Neural progenitor cell (in vitro differentiated cells): ENCODE measurements around the gene ARFIP2. TPM values are rescaled to one million over a fixed set of nuclear protein-coding genes. Genes with fewer than 3 reads are reported as not detected.
A peak's percentile ranks its signal among the peaks of the same experiment; 100 is the strongest.

Experiments used
- DNase-seq: peaks from one replicate; pipeline ENCODE4 v3.0.0-alpha.2; 2016; ENCODE audit warnings: low spot score
- H2AFZ ChIP-seq: fragments of 200-600 bp; sonication (generic); replicated peaks from 2 replicates; pipeline ENCODE4 v1.6.1; 2016; ENCODE audit warnings: antibody characterized with exemption
- H3F3A ChIP-seq: fragments of 200-600 bp; sonication (generic); 2 replicates; pipeline ENCODE4 v1.6.1; 2016; ENCODE audit warnings: antibody characterized with exemption, low read depth
- H3K27ac ChIP-seq: fragments of 200-600 bp; sonication (generic); 2 replicates; pipeline ENCODE4 v1.5.1; 2016; ENCODE audit warnings: mild to moderate bottlenecking
- H3K27me3 ChIP-seq: fragments of 200-600 bp; sonication (generic); 2 replicates; pipeline ENCODE4 v1.6.1; 2016; ENCODE audit warnings: mild to moderate bottlenecking, moderate library complexity
- H3K36me3 ChIP-seq: fragments of 200-600 bp; sonication (generic); 2 replicates; pipeline ENCODE4 v1.5.1; 2016
- H3K4me1 ChIP-seq: fragments of 200-600 bp; sonication (generic); 2 replicates; pipeline ENCODE4 v1.6.1; 2016; ENCODE audit warnings: mixed run types
- H3K4me2 ChIP-seq: fragments of 200-600 bp; sonication (generic); 2 replicates; pipeline ENCODE4 v1.6.1; 2016
- H3K4me3 ChIP-seq: fragments of 200-600 bp; sonication (generic); 2 replicates; pipeline ENCODE4 v1.5.1; 2016
- H3K79me2 ChIP-seq: fragments of 200-600 bp; sonication (generic); 2 replicates; pipeline ENCODE4 v1.6.1; 2016; ENCODE audit warnings: low read depth
- H3K9ac ChIP-seq: fragments of 200-600 bp; sonication (generic); 2 replicates; pipeline ENCODE4 v1.6.1; 2016
- H3K9me3 ChIP-seq: fragments of 200-600 bp; sonication (generic); 2 replicates; pipeline ENCODE4 v1.5.1; 2016; ENCODE audit warnings: low read depth
- H4K20me1 ChIP-seq: fragments of 200-600 bp; sonication (generic); 2 replicates; pipeline ENCODE4 v1.6.1; 2016; ENCODE audit warnings: low read depth
- H3K27ac Mint-ChIP-seq: 3 replicates; pipeline ENCODE4 v1.8.0; 2021; ENCODE audit warnings: mixed read lengths
- H3K27me3 Mint-ChIP-seq: 2 replicates; pipeline ENCODE4 v1.8.0; 2022; ENCODE audit warnings: low read depth, mild to moderate bottlenecking, inconsistent platforms, moderate library complexity, mixed read lengths; ENCODE audit not compliant: insufficient read depth
- H3K36me3 Mint-ChIP-seq: 3 replicates; pipeline ENCODE4 v1.8.0; 2021; ENCODE audit warnings: mixed read lengths
- H3K4me1 Mint-ChIP-seq: 3 replicates; pipeline ENCODE4 v1.8.0; 2021; ENCODE audit warnings: mixed read lengths
- H3K4me3 Mint-ChIP-seq: 3 replicates; pipeline ENCODE4 v1.8.0; 2021; ENCODE audit warnings: mild to moderate bottlenecking, moderate library complexity, mixed read lengths
- H3K9me3 Mint-ChIP-seq: 3 replicates; pipeline ENCODE4 v1.8.0; 2020; ENCODE audit warnings: mixed read lengths
- EZH2 ChIP-seq: fragments of 200-600 bp; sonication (generic); IDR thresholded peaks from 2 replicates; pipeline ENCODE4 v1.6.1; 2017; ENCODE audit warnings: antibody characterized with exemption, mild to moderate bottlenecking, moderate library complexity
- EZH2phosphoT487 ChIP-seq: fragments of 200-600 bp; sonication (generic); IDR thresholded peaks from 2 replicates; pipeline ENCODE4 v1.6.1; 2017; ENCODE audit warnings: antibody characterized with exemption
- total RNA-seq: library from RNA; depleted of rRNA; stranded (reverse); fragments of >200 nt; gene quantifications from 2 replicates; pipeline ENCODE4 v1.2.3, GENCODE V29; 2015; ENCODE audit warnings: low replicate concordance
- TF ChIP-seq, protein P1 (sequence below): fragments of 200-600 bp; sonication (generic); IDR thresholded peaks from 2 replicates; pipeline ENCODE4 v1.5.1; 2017; ENCODE audit warnings: antibody characterized with exemption, mild to moderate bottlenecking

Gene ARFIP2
- total RNA-seq, 1 donor from 2014 or later, result 40.2 TPM

DNA sequence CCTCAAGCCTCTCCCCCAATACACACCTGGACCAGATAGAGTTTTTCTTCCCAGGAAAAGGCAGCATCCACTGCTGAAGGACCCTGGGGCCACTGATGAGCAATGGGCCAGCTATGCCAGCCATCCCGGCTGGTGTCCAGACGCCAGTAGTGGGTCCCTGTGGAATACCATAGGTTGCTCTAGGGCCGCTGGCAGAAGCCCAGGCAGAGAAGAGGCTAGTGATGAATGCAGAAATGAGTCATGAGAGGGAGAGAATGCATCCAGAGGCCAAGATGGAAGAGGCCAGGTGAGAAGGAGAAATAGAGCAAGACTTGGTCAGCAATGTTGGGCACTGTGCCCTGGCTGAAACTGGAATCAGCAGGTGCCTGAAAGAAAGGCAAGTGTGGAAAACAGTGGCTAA, 49.3 kb downstream of the ARFIP2 start:
- TF ChIP-seq EZH2, result no peak
- TF ChIP-seq, protein P1, sequence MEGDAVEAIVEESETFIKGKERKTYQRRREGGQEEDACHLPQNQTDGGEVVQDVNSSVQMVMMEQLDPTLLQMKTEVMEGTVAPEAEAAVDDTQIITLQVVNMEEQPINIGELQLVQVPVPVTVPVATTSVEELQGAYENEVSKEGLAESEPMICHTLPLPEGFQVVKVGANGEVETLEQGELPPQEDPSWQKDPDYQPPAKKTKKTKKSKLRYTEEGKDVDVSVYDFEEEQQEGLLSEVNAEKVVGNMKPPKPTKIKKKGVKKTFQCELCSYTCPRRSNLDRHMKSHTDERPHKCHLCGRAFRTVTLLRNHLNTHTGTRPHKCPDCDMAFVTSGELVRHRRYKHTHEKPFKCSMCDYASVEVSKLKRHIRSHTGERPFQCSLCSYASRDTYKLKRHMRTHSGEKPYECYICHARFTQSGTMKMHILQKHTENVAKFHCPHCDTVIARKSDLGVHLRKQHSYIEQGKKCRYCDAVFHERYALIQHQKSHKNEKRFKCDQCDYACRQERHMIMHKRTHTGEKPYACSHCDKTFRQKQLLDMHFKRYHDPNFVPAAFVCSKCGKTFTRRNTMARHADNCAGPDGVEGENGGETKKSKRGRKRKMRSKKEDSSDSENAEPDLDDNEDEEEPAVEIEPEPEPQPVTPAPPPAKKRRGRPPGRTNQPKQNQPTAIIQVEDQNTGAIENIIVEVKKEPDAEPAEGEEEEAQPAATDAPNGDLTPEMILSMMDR, result no peak
- TF ChIP-seq EZH2phosphoT487, result no peak
- no peaks in the 10 kb centered on the region for H3K4me1 Mint-ChIP-seq
- no peaks in the 10 kb centered on the region for H3K27me3 ChIP-seq
- no peak overlapping the region for H3K4me3 Mint-ChIP-seq
- no peaks in the 10 kb centered on the region for H3K79me2 ChIP-seq
- H3F3A ChIP-seq, result no peaks in the 10 kb centered on the region
- no peaks in the 10 kb centered on the region for H3K36me3 ChIP-seq
- no peak overlapping the region for H3K4me3 ChIP-seq
- no peak overlapping the region for H3K27ac ChIP-seq
- no peaks in the 10 kb centered on the region for H4K20me1 ChIP-seq
- no peaks in the 10 kb centered on the region for H3K36me3 Mint-ChIP-seq
- DNase-seq, result no peak
- no peak overlapping the region for H2AFZ ChIP-seq
- H3K27ac Mint-ChIP-seq, result no peak overlapping the region
- peaks cover 3% of the 10 kb centered on the region for H3K4me1 ChIP-seq
- peaks cover 7% of the 10 kb centered on the region for H3K27me3 Mint-ChIP-seq
- no peak overlapping the region for H3K9ac ChIP-seq
- H3K4me2 ChIP-seq, result no peak overlapping the region
- no peaks in the 10 kb centered on the region for H3K9me3 Mint-ChIP-seq
- H3K9me3 ChIP-seq, result no peaks in the 10 kb centered on the region

DNA sequence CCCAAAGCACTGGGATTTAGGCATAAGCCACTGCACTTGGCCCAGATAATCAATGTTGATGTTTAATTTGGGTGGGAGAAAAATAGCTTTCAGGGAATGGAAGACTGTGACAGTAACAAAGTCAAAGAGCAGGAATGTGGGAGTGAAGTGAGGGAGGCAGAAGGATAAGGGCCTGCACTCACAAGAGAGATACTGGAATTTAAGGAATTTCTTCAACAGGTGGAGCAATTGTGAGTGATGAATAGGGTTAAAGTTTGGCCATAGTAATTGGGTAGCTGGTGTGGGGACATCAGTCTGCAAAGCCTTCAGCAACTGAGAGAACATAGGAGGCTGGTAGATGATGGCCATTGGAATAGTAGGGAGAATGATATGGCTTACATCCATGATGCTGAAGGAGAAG, 53.6 kb downstream of the ARFIP2 start:
- Histone ChIP-seq H3K9me3 (no peaks in the 10 kb centered on the region), H3K4me1 (peaks cover 3% of the 10 kb centered on the region), H3F3A (no peaks in the 10 kb centered on the region), H3K27me3 (peaks cover 7% of the 10 kb centered on the region), H4K20me1 (no peaks in the 10 kb centered on the region), H2AFZ (no peak overlapping the region), H3K79me2 (no peaks in the 10 kb centered on the region), H3K4me3 (no peak overlapping the region), H3K9ac (no peak overlapping the region), H3K36me3 (no peaks in the 10 kb centered on the region), H3K4me2 (no peak overlapping the region), H3K27ac (no peak overlapping the region)
- no peak for TF ChIP-seq EZH2
- TF ChIP-seq EZH2phosphoT487, result no peak
- TF ChIP-seq, protein P1, result no peak
- Mint-ChIP-seq H3K4me1 (no peaks in the 10 kb centered on the region), H3K27ac (no peak overlapping the region), H3K27me3 (peaks cover 2% of the 10 kb centered on the region), H3K9me3 (no peaks in the 10 kb centered on the region), H3K4me3 (no peak overlapping the region), H3K36me3 (no peaks in the 10 kb centered on the region)
- peak; percentile 36 for DNase-seq

Other genes starting within 250 kb of the ARFIP2 start
- gene FHIP1B, start 246.7 kb downstream of the ARFIP2 start, total RNA-seq, result 12.0 and 38.7 TPM in 2 replicates
- 0.15 TPM in 1 of 2 replicates, not detected in the other for gene CNGA4, start 242.2 kb downstream of the ARFIP2 start, total RNA-seq
- 8.2 and 14.3 TPM in 2 replicates for gene CCKBR, start 221.5 kb downstream of the ARFIP2 start, total RNA-seq
- gene CAVIN3, start 160.8 kb downstream of the ARFIP2 start, total RNA-seq, result 2.9 and 12.2 TPM in 2 replicates
- gene SMPD1, start 90.9 kb downstream of the ARFIP2 start, total RNA-seq, result 9.4 and 11.3 TPM in 2 replicates
- gene APBB1, start 62.2 kb downstream of the ARFIP2 start, total RNA-seq, result 38.5 and 64.9 TPM in 2 replicates
- 0.56 TPM in 2 replicates for gene HPX, start 40.3 kb downstream of the ARFIP2 start, total RNA-seq
- 16.1 and 19.9 TPM in 2 replicates for gene TRIM3, start 7.4 kb downstream of the ARFIP2 start, total RNA-seq
- gene TIMM10B, start 170 bp upstream of the ARFIP2 start, total RNA-seq, result 37.2 and 39.8 TPM in 2 replicates
- gene DNHD1, start 15.9 kb upstream of the ARFIP2 start, total RNA-seq, result 5.0 and 8.6 TPM in 2 replicates
- 12.3 and 16.0 TPM in 2 replicates for gene RRP8, start 122.3 kb upstream of the ARFIP2 start, total RNA-seq
- gene ILK, start 122.4 kb upstream of the ARFIP2 start, total RNA-seq, result 85.6 and 98.7 TPM in 2 replicates
- gene TAF10, start 130.9 kb upstream of the ARFIP2 start, total RNA-seq, result 34.1 and 58.0 TPM in 2 replicates
- gene TPP1, start 138.1 kb upstream of the ARFIP2 start, total RNA-seq, result 9.9 and 28.8 TPM in 2 replicates
- 4.5 and 9.0 TPM in 2 replicates for gene DCHS1, start 174.5 kb upstream of the ARFIP2 start, total RNA-seq
- gene MRPL17, start 202.0 kb upstream of the ARFIP2 start, total RNA-seq, result 24.3 and 30.9 TPM in 2 replicates